Measurements from ENCODE around the gene ITGB7. TPM values are rescaled to one million over a fixed set of nuclear protein-coding genes. Genes with fewer than 3 reads are reported as not detected.
"Not testable (repeated sequence)": the region's sequence is repeated elsewhere in the genome, so short reads cannot be mapped to it uniquely, and the experiment has no call there.

Gene ITGB7
- total and polyA plus RNA-seq, 9 of the 15 experiments (the other 6 are each of a cell fraction or from before 2014, with no cell fraction given): 0.06 to 2.0 (median 0.67) TPM

DNA sequence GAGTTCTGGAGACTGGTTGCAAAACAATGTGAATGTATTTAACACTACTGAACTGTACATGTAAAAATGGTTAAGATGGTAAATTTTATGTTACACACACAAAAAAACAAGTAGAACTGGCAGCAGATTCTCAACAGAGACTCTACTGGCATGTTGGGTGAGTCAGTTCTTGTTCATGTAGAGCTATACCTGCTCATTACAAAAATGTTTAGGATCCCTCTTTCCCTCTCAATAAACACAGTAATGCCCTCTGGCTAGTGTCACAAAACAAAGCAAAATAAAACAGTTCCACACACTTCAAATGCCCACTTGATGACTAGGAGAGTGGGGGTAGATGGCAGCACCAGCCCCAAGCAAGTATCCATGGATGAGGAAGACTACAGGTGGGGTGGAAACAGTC lies 40.2 kb downstream of the ITGB7 start (continued):
- TF ChIP-seq NONO (IDR thresholded peaks at IDR 0.05; ENCODE audit: low read depth in 2 of 2, low read length in 1 of 2): no peak
- no peak for TF ChIP-seq KAT8 (IDR thresholded peaks at IDR 0.05; ENCODE audit: low read depth)
- TF ChIP-seq ZNF197 (CRISPR knock-in tag; IDR thresholded peaks at IDR 0.05; ENCODE audit: low read depth): no peak
- TF ChIP-seq, protein P1, sequence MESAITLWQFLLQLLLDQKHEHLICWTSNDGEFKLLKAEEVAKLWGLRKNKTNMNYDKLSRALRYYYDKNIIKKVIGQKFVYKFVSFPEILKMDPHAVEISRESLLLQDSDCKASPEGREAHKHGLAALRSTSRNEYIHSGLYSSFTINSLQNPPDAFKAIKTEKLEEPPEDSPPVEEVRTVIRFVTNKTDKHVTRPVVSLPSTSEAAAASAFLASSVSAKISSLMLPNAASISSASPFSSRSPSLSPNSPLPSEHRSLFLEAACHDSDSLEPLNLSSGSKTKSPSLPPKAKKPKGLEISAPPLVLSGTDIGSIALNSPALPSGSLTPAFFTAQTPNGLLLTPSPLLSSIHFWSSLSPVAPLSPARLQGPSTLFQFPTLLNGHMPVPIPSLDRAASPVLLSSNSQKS (CRISPR knock-in tag; IDR thresholded peaks at IDR 0.05): no peak
- TF ChIP-seq PHF21A (IDR thresholded peaks at IDR 0.05; ENCODE audit: borderline replicate concordance, low read depth): no peak
- no peak for TF ChIP-seq STAT5A (IDR thresholded peaks at IDR 0.05; ENCODE audit: borderline replicate concordance, low read length)

DNA sequence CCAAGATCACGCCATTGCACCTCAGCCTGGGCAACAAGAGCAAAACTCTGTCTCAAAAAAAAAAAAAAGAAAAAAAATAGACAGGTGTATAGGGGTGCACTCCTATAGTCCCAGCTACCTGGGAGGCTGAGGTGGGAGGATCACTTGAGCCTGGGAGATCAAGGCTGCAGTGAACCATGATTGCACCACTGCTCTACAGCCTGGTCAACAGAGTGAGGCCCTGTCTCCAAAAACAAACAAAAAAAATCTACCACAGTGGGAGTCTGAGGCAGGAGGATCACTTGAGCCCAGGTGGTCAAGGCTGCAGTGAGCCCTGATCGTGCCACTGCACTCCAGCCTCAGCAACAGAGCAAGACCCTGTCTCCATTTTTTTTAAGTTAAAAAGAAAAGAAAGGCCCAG lies 44.0 kb downstream of the ITGB7 start:
- H3K4me3 ChIP-seq; H3K27me3 ChIP-seq (ENCODE audit: control insufficient read depth in 2 of 2, insufficient read depth in 2 of 2, low read length in 2 of 2); H4K20me1 ChIP-seq (replicated peaks; ENCODE audit: control insufficient read depth, insufficient read depth, low read length); H3K9me1 ChIP-seq (ENCODE audit: control insufficient read depth, insufficient read depth, low read length); FAIRE-seq; BruUV-seq (replicated peaks); intact Hi-C loops (cut with micrococcal nuclease); ATAC-seq; H3K79me2 ChIP-seq (ENCODE audit: control insufficient read depth, insufficient read depth, low read length); POLR2A ChIA-PET; H3K9ac ChIP-seq (ENCODE audit: insufficient read depth in 1 of 2, low read depth in 2 of 2, low read length in 2 of 2); H3K4me2 ChIP-seq (ENCODE audit: insufficient read depth, low read length); H3K36me3 ChIP-seq (ENCODE audit: control insufficient read depth, insufficient read depth, low read length); H2AFZ ChIP-seq (ENCODE audit: low read depth, low read length); CTCF ChIA-PET (ENCODE audit: low intra/inter-chr PET ratio); DNase-seq (ENCODE audit: extremely low read depth in 1 of 4, low spot score in 3 of 4); in situ Hi-C loops (cut with MboI); H3K27ac ChIP-seq (ENCODE audit: extremely low read depth, low read depth, low read length); H3K9me3 ChIP-seq (replicated peaks; ENCODE audit: control insufficient read depth, insufficient read depth, low read depth, low read length): not testable (repeated sequence)
- 59% methylated on average over 2 of the region's 2 CpGs for WGBS (ENCODE audit: insufficient coverage, low coverage, missing lambda C conversion rate)
- peaks cover 11 to 15% of the 10 kb centered on the region in 2 experiments; a peak in 4 of 5 replicates for H3K4me1 ChIP-seq (replicated peaks in 1 of 2; ENCODE audit: control insufficient read depth in 2 of 2, insufficient read depth in 2 of 2, low read length in 2 of 2)
